ENCODE data around the gene GLT8D2.
A peak's percentile ranks its signal among the peaks of the same experiment; 100 is the strongest.

Gene GLT8D2, protein sequence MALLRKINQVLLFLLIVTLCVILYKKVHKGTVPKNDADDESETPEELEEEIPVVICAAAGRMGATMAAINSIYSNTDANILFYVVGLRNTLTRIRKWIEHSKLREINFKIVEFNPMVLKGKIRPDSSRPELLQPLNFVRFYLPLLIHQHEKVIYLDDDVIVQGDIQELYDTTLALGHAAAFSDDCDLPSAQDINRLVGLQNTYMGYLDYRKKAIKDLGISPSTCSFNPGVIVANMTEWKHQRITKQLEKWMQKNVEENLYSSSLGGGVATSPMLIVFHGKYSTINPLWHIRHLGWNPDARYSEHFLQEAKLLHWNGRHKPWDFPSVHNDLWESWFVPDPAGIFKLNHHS

DNA sequence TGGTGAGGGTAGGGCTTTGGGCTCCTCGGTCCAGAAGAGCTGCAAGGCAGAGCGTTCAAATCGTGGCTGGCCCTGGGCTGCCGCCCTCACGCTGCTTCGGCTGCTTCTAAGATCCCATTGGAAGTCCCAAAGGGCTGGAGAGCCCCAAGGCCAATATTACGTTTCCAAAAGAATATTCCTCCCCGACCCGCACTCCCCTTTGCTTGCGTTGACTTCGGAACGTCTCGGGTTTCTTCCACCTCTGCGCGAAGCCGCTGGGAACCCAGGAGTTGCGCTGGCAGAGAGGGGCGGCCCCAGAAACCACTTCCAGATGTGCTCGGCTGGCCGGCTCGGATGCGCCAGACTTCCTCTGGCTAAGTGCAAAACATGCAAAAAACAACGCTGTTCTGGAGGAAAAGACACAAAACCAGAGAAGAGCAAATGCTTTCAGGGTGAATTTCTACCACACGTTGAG, at the start of gene GLT8D2:
TSS of gene GLT8D2 (minus strand) at position 285 of the 454 bp plus-strand sequence. CDS start 30,539 bp downstream, outside the sequence.
- TF ChIP-seq, protein P1, sequence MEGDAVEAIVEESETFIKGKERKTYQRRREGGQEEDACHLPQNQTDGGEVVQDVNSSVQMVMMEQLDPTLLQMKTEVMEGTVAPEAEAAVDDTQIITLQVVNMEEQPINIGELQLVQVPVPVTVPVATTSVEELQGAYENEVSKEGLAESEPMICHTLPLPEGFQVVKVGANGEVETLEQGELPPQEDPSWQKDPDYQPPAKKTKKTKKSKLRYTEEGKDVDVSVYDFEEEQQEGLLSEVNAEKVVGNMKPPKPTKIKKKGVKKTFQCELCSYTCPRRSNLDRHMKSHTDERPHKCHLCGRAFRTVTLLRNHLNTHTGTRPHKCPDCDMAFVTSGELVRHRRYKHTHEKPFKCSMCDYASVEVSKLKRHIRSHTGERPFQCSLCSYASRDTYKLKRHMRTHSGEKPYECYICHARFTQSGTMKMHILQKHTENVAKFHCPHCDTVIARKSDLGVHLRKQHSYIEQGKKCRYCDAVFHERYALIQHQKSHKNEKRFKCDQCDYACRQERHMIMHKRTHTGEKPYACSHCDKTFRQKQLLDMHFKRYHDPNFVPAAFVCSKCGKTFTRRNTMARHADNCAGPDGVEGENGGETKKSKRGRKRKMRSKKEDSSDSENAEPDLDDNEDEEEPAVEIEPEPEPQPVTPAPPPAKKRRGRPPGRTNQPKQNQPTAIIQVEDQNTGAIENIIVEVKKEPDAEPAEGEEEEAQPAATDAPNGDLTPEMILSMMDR (conservative IDR thresholded peaks at IDR 0.05; ENCODE audit: low read length): no peak
- H3K4me3 ChIP-seq (ENCODE audit: low read length): peak within 1 kb of the TSS; percentile 73
- DNase-seq (ENCODE audit: low read depth): peak; percentile 85

DNA sequence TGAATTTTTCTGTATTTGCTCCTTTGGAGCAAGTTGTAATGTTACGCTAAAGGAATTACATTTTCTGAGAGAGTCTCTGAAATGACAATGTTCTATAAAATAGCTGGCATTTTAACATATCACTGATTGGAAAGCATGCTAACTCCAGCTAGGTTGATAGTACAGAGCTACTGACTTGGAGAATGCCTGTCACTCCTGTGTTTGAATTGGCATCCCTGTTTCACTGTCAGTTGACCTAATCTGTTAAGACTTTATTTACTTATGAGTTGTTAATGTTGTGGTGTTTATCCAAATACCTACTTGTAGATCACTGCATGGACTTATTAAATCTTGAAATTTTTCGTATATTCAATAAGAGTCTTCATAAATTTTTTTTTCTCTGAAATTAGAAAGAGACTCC, 48.0 kb upstream of the GLT8D2 start:
- no peak for DNase-seq (ENCODE audit: low read depth)
- TF ChIP-seq, protein P1 (conservative IDR thresholded peaks at IDR 0.05; ENCODE audit: low read length): no peak
- no peak overlapping the region for H3K4me3 ChIP-seq (ENCODE audit: low read length)

DNA sequence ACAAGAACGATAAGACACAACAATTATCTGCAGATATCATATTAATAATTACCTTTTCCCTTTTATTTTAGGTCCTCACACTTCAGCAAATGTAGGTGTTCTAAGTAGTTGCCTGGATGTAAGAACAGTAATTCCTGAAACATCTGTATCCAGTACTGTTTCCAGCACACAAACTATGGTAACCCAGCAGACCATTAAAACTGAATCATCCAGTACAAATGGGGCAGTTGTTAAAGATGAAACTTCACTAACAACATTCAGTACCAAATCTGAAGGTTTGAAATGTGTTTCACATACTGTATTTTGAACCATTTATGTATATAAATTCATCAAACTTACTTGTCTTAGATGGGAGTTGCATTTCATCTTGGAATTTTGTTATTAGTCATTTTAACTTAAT, 45.3 kb upstream of the GLT8D2 start:
- no peak overlapping the region for H3K4me3 ChIP-seq (ENCODE audit: low read length)
- DNase-seq (ENCODE audit: low read depth): no peak
- TF ChIP-seq, protein P1 (conservative IDR thresholded peaks at IDR 0.05; ENCODE audit: low read length): no peak

DNA sequence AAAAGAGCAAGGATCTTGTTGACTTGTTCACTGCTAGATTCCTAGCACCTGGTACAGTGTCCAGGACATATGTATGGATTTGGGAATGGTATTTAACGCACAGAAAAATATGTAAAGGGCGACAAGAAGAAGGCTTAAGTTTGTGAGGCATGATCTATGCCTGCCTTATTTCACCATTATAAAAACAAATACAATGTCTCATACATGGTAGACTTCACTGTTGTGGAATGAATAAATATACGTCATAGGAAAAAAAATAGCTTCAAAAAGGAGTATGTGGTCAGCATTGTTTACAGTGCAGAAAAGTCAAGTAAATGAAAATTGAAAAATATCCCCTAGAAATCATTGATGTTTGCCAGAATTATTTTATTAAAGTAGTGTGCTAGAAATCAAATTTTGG, 44.3 kb upstream of the GLT8D2 start:
- TF ChIP-seq, protein P1 (conservative IDR thresholded peaks at IDR 0.05; ENCODE audit: low read length): no peak
- no peak for DNase-seq (ENCODE audit: low read depth)
- H3K4me3 ChIP-seq (ENCODE audit: low read length): no peak overlapping the region

DNA sequence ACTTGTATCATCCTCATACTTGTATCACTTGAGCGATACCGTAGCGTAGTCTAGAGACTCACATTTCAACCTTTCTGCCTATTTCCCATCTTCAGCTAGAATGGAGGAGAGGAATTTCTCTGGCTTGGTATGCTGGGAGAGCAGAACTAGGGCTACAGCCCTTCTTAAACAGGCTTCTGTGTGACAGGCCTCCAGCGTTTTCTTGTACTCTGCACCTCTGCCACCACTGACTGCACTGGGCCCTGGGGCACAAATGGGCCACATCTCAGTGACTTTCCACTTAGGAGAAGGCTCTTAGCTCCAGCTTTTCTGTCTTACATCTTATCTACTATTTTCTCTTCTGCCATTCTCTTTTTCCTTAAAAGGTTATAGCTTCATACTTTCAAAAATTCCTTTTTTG, 41.1 kb upstream of the GLT8D2 start:
- TF ChIP-seq, protein P1 (conservative IDR thresholded peaks at IDR 0.05; ENCODE audit: low read length): no peak
- H3K4me3 ChIP-seq (ENCODE audit: low read length): no peak overlapping the region
- DNase-seq (ENCODE audit: low read depth): no peak

DNA sequence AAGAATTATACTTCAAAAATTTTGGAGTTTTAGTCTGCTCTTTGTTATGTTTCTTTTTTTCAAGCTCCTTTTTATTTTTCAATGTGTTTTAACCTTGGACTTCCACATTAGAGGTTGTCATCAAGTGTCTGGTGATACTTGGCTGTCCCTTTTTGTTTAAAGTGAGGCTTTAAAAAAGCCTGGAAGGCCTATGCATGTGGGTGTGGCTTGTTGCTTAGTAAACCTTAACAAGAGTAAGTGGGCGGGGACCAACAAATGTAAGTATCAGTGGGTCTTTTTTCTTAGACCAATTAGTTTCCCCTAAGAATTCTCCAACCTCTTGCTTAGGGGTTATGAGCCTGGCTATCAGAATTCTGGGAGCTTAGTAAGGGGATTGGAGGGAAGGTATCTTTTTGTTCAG, 40.7 kb upstream of the GLT8D2 start:
- TF ChIP-seq, protein P1 (conservative IDR thresholded peaks at IDR 0.05; ENCODE audit: low read length): no peak
- no peak overlapping the region for H3K4me3 ChIP-seq (ENCODE audit: low read length)
- DNase-seq (ENCODE audit: low read depth): no peak

Measured in AG10803 (cell line).